ENCODE data around the gene CDK11B.
A peak's percentile ranks its signal among the peaks of the same experiment; 100 is the strongest.
"Not testable (repeated sequence)": the region's sequence is repeated elsewhere in the genome, so short reads cannot be mapped to it uniquely, and the experiment has no call there.

CDK11B gene

GRCh38 chr1:1666526-1666925 lies 7.7 kb upstream of the CDK11B start:
- no peak overlapping the region for H3K4me3 ChIP-seq (ENCODE audit: low read depth, low read length)
- TF ChIP-seq CTCF (IDR thresholded peaks at IDR 0.05; ENCODE audit: borderline replicate concordance, insufficient read depth, low read depth, low read length): no peak

GRCh38 chr1:1665815-1666251 lies 7.0 kb upstream of the CDK11B start:
- TF ChIP-seq CTCF (IDR thresholded peaks at IDR 0.05; ENCODE audit: borderline replicate concordance, insufficient read depth, low read depth, low read length): peak; percentile 59
- no peak overlapping the region for H3K4me3 ChIP-seq (ENCODE audit: low read depth, low read length)

- no peak for TF ChIP-seq CTCF (IDR thresholded peaks at IDR 0.05; ENCODE audit: borderline replicate concordance, insufficient read depth, low read depth, low read length)
- no peak overlapping the region for H3K4me3 ChIP-seq (ENCODE audit: low read depth, low read length)
Observed at GRCh38 chr1:1664941-1665814, 6.4 kb upstream of the CDK11B start.

DNA sequence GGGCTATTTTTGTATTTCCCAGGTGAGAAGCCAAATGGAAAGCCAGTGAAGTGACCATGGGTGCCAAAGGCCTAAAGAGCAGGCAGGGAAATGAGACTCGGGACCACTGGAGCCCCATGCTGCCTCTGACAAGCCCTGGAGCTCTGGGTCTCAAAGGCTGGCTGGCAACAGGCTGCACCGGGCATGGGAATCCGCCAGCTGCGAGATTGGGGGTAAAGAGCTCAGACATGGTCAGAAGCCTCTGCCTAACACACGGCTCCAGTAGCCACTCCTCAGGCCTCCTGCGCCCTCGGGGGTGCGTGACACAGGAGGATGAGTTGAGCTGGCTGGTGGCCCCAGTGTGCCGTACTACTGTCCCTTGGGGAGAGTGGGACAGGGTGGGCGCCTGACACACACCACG lies 5.5 kb upstream of the CDK11B start:
- not testable (repeated sequence) for H3K4me3 ChIP-seq (ENCODE audit: low read depth, low read length)

GRCh38 chr1:1662830-1663560 lies 4.2 kb upstream of the CDK11B start:
- H3K4me3 ChIP-seq (ENCODE audit: low read depth, low read length): not testable (repeated sequence)

DNA sequence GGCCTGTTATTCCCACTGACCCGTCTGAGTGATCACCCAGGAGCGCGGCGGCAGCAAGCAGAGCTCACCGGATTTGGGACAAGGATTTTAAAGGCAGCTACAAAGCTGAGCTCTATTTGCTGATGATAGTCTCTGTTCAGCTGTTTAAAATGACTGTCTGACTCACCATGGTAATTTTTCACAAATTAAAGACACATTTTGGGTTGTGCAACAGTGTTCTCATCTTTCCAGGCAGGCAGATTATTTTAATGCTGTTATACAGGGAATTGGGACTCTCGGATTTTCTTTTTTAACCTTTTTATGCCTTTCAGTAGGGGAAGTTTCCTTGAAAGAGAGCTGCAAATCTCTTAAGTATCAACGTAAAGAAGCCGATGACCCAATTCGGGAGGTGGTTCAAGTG lies 3.6 kb upstream of the CDK11B start:
- H3K4me3 ChIP-seq (ENCODE audit: low read depth, low read length): not testable (repeated sequence)

DNA sequence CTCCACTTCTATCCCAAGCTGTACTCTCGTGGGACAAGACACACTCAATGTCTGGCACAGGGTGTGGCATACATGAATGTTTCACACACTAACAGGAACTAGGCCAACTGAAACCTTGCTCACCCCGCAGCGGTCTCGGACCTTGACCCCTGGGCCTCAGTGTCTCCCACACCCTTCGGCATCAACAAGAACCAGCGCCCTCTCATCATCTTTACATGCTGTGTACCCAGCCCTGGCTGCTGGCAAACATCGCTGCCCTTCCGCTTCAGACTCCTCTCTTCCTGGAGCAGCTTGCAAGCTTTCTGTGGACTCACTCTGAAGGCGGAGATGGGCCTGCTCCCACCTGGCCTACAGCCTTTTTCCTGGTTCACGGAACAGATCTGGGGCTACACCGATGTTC lies 10.5 kb downstream of the CDK11B start:
- not testable (repeated sequence) for H3K4me3 ChIP-seq (ENCODE audit: low read depth, low read length)

DNA sequence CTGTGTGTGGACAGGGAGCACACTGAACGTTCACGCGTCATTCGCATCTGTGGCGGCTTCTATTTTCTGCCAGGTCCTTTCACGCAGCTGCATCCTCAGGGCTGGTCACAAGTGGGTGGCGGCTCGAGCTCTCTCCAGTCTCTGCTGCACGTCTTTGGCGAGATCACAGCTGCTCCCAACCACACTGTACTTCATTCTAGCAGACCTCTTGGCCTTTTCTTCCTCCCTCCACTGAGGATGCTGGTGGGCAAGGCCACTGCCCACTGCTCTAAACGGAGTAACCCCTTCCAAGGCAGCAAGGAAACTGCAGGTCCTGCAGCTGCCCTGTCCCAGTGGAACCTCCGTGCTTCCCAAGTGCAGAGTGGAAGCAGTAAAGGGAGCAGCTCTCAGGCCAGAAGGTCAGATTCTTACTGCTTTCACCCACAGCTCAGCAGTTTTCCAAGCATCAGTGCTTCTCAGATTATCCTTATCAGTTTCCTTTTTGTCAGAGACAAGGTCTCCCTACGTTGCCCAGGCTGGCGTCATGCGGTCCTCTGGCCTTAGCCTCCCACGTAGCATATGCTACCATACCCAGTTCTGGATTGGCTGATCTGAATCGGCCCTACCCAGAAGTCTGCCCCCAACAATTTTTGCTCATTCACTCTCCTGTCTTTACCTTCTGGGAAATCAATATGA lies 11.1 kb downstream of the CDK11B start:
- H3K4me3 ChIP-seq (ENCODE audit: low read depth, low read length): not testable (repeated sequence)

DNA sequence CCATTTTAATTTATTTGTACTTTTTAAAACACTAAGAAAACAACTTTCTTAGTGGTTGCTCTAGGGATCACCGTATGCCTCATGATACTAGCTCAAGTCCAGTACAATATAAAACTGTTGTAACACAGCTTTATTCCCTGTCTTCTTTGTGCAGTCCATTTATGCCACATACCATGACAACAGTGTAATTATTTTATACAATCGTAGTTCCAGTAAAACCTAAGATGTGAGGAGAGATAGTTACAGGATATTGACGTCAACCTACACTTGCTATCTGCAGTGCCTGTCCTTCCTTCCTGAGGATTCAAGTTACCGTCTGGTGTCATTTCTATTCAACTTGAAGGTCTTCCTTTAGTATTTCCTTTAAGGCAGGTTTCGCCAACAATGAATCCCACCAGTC lies 12.5 kb downstream of the CDK11B start:
- H3K4me3 ChIP-seq (ENCODE audit: low read depth, low read length): not testable (repeated sequence)

DNA sequence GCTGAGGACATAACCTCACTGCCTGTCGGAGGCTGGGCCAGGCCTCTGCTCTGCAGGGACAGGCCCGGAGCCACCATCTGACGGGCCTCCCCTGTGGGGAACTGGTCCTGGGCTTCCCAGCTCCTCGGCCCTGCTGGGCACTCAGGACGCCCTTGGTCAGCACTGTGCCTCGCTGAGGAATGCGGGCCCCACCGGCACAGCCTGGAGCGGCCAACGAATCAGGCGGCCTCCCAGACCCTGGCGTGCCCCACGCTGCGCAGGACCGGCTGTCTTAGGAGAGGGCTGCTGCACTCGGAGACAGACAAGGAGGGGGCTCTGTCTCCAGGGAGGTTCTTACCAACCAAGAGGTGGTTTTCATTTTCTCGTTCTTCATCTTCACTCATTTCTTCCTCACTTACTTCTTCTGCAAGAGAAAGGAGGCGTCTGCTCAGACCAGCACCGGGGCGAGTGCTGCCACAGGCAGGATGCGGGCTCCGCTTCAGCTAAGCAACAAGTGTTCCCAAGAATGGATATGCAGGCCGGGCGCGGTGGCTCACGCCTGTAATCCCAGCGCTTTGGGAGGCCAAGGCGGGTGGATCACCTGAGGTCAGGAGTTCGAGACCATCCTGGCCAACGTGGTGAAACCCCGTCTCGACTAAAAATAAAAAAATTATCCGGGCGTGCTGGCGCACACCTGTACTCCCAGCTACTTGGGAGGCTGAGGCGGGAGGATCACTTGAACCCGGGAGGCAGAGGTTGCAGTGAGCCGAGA lies 17.9 kb downstream of the CDK11B start:
- not testable (repeated sequence) for H3K4me3 ChIP-seq (ENCODE audit: low read depth, low read length)

DNA sequence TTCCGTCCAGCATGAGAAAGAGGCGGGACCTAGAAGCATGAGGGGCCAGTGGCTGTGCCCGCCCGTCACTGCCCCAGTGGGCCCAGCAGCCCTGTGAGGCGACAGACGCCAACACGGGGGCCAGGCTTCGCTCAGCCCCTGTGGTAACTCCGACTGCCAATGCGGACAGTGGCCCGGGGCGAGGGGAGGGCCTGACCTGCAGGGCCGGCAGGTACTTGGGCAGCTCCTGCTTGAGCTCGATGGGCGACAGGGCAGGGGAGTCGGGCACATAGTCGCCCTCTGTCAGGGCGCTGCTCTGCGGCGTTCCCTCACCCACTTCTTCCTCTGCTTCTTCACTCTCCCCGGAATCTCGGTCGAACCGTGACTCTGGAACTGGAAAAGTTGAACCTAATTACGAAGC lies 18.7 kb downstream of the CDK11B start:
- H3K4me3 ChIP-seq (ENCODE audit: low read depth, low read length): not testable (repeated sequence)

DNA sequence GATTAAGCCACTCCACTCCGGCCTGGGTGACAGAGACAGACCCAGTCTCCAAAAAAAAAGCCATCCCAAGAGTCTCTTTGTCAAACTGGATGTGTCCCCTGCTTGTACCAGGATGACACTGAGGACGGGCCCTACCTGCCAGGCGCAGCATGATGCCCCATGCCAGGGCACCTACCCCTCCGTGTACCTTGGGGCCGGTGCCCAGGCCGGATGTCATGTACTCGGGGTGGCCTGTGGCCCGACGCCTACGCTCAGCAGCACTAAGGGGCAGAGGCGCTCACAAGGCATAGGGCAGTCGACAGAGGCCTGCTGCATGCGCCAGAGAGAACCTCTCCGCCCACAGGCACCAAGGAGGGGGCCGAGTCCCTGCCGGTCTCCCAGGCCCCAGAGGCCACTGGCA lies 19.4 kb downstream of the CDK11B start:
- not testable (repeated sequence) for H3K4me3 ChIP-seq (ENCODE audit: low read depth, low read length)

DNA sequence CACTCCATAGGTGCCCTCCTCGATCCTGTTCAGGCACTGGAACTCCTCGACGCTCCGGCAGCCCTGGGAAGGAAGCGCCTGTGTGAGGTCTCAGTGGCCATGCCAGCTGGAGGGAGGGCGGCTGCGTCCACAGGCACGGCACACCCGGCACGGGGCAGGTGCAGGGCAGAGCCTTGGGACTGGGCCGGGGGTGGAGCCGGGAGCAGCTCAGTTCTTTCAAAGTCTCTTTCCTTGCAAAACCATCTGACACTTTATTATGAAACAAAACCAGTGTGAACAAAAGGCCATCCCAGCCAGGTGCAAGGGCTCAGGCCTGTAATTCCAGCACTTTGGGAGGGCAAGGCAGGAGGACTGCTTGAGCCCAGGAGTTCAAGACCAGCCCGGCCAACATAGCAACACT lies 20.3 kb downstream of the CDK11B start:
- H3K4me3 ChIP-seq (ENCODE audit: low read depth, low read length): not testable (repeated sequence)

DNA sequence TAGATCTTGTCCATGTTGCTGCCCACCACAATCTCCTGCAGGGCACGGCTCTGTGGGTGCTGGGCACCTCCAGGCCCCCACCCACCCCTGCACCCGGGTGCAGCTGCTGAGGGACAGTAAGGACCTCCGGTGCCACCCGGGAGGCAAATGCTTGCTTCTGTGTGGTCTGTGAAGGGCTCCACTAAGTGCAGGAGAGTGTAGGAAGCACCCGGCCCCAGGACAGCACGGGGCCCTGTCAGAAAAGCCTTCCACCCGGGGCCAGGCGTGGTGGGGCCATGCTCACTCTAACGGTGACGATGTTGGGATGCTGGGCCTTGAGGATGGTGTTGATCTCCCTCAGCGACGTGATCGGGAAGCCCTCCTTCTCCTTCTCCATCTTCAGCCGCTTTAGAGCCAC lies 21.3 kb downstream of the CDK11B start:
- not testable (repeated sequence) for H3K4me3 ChIP-seq (ENCODE audit: low read depth, low read length)

DNA sequence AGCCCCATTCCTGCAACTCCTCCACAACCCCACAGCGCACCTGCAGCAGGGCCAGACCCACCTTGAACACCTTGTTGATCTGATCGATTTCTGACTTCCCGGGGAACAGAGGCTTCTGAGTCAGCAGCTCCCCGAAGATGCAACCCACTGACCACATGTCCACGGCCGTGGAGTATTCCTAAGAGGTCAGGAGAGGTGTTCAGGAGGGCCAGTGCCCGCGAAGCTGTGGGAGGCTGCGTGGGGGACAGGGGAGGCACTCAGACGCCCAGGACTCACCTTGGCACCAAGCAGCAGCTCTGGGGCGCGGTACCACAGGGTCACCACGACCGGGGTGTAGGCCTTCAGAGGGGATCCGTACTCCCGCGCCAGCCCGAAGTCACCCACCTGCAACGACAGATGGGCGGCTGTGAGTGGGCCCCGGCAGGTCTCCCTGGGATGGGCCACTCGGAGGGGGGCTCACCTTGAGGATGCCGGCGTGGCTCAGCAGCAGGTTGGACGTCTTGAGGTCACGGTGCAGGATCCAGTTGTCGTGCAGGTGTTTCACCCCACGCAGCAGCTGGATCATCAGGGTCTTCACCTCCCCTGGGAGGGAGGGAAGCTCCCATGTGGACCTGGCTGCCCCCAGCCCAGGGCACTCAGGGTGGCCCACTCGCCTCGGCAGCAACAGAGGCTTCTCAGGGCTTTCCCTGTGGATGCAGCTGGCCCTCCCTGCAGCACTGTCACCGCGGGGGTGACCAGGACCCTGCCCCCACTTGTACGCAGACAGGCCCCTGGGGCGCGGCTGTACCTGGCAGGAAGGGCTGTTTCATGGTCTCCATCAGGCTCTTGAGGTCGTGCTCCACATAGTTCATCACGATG lies 22.0 kb downstream of the CDK11B start:
- not testable (repeated sequence) for H3K4me3 ChIP-seq (ENCODE audit: low read depth, low read length)
